Measurements from ENCODE around the gene IREB2.
"Not testable (repeated sequence)": the region's sequence is repeated elsewhere in the genome, so short reads cannot be mapped to it uniquely, and the experiment has no call there.

The IREB2 gene

GRCh38 chr15:78539464-78540140 lies 101.6 kb downstream of the IREB2 start:
- not testable (repeated sequence) for DNase-seq; H2BK12ac ChIP-seq (ENCODE audit: low read length in 2 of 2); H4K91ac ChIP-seq (ENCODE audit: low read length); H2BK5ac ChIP-seq (ENCODE audit: low read depth, low read length, poor library complexity, severe bottlenecking); H3K27me3 ChIP-seq (ENCODE audit: control insufficient read depth in 1 of 2, insufficient read depth in 1 of 2, low read length in 2 of 2); H2BK15ac ChIP-seq (ENCODE audit: low read depth, poor library complexity, severe bottlenecking); H3K4me1 ChIP-seq (ENCODE audit: control insufficient read depth, insufficient read depth, low read depth, low read length); H3K9me3 ChIP-seq (ENCODE audit: control insufficient read depth, low read length); H2BK120ac ChIP-seq (ENCODE audit: low read depth, low read length); H3K23ac ChIP-seq (ENCODE audit: low read length in 2 of 2); H2AK5ac ChIP-seq (ENCODE audit: low read length, severe bottlenecking); H4K8ac ChIP-seq (ENCODE audit: low read length)
- peak overlapping the region; percentile 54 to 92 for H3K4ac ChIP-seq (ENCODE audit: low read depth in 1 of 2, low read length in 2 of 2)
- H3K14ac ChIP-seq (ENCODE audit: low read length in 2 of 2): peak overlapping the region in 1 of 2 experiments; percentile 98
- H3K18ac ChIP-seq (ENCODE audit: low read depth in 1 of 2, low read length in 2 of 2): peak overlapping the region; percentile 15 to 96
- H3K79me1 ChIP-seq (replicated peaks; ENCODE audit: low read length, poor library complexity, severe bottlenecking): peaks cover 10% of the 10 kb centered on the region
- H3K4me2 ChIP-seq (ENCODE audit: low read length, poor library complexity, severe bottlenecking): peak overlapping the region; percentile 96
- peak overlapping the region; percentile 95 for H2AFZ ChIP-seq (ENCODE audit: low read depth, low read length)
- 97% methylated on average over 17 of the region's 18 CpGs for WGBS
- H3K27ac ChIP-seq (ENCODE audit: low read length, poor library complexity, severe bottlenecking): peak overlapping the region; percentile 14
- peak overlapping the region; percentile 98 for H3K9ac ChIP-seq (ENCODE audit: low read length)
- peak overlapping the region in 1 of 2 experiments; percentile 97 for H3K4me3 ChIP-seq (ENCODE audit: insufficient read depth in 1 of 2, low read depth in 1 of 2, low read length in 2 of 2)
- H3K36me3 ChIP-seq (ENCODE audit: control insufficient read depth in 1 of 2, insufficient read depth in 2 of 2, low read depth in 1 of 2, low read length in 2 of 2): peaks cover 7 to 29% of the 10 kb centered on the region in 2 experiments

- peaks cover 7 to 36% of the 10 kb centered on the region in 2 experiments for H3K36me3 ChIP-seq (ENCODE audit: control insufficient read depth in 1 of 2, insufficient read depth in 2 of 2, low read depth in 1 of 2, low read length in 2 of 2)
- peak within 1 kb of the TSS; percentile 96 for H3K4me2 ChIP-seq (ENCODE audit: low read length, poor library complexity, severe bottlenecking)
- H3K27ac ChIP-seq (ENCODE audit: low read length, poor library complexity, severe bottlenecking): peak within 1 kb of the TSS; percentile 98
- H2BK12ac ChIP-seq (ENCODE audit: low read length in 2 of 2): no peak within 1 kb of the TSS
- WGBS: under 1% methylated on average over 48 of the region's 56 CpGs
- peak within 1 kb of the TSS; percentile 5 for H4K91ac ChIP-seq (ENCODE audit: low read length)
- peak within 1 kb of the TSS in 1 of 2 experiments; percentile 94 for H3K23ac ChIP-seq (ENCODE audit: low read length in 2 of 2)
- H4K8ac ChIP-seq (ENCODE audit: low read length): peak within 1 kb of the TSS; percentile 92
- peak; percentile 90 for DNase-seq
- H3K4me1 ChIP-seq (ENCODE audit: control insufficient read depth, insufficient read depth, low read depth, low read length): peaks cover 3% of the 10 kb centered on the region
- H2AK5ac ChIP-seq (ENCODE audit: low read length, severe bottlenecking): peak within 1 kb of the TSS; percentile 24
- H3K14ac ChIP-seq (ENCODE audit: low read length in 2 of 2): peak within 1 kb of the TSS in 1 of 2 experiments; percentile 98
- peaks cover 10% of the 10 kb centered on the region for H3K79me1 ChIP-seq (replicated peaks; ENCODE audit: low read length, poor library complexity, severe bottlenecking)
- no peaks in the 10 kb centered on the region for H3K27me3 ChIP-seq (ENCODE audit: control insufficient read depth in 1 of 2, insufficient read depth in 1 of 2, low read length in 2 of 2)
- H2BK5ac ChIP-seq (ENCODE audit: low read depth, low read length, poor library complexity, severe bottlenecking): peak within 1 kb of the TSS; percentile 96
- peak within 1 kb of the TSS; percentile 67 to 96 for H3K18ac ChIP-seq (ENCODE audit: low read depth in 1 of 2, low read length in 2 of 2)
- H3K4me3 ChIP-seq (ENCODE audit: insufficient read depth in 1 of 2, low read depth in 1 of 2, low read length in 2 of 2): peak within 1 kb of the TSS; percentile 90 to 97
- no peaks in the 10 kb centered on the region for H3K9me3 ChIP-seq (ENCODE audit: control insufficient read depth, low read length)
- H3K9ac ChIP-seq (ENCODE audit: low read length): peak within 1 kb of the TSS; percentile 98
- H2AFZ ChIP-seq (ENCODE audit: low read depth, low read length): peak within 1 kb of the TSS; percentile 95
- H2BK120ac ChIP-seq (ENCODE audit: low read depth, low read length): peak within 1 kb of the TSS; percentile 74
- H2BK15ac ChIP-seq (ENCODE audit: low read depth, poor library complexity, severe bottlenecking): peak within 1 kb of the TSS; percentile 99
- H3K4ac ChIP-seq (ENCODE audit: low read depth in 1 of 2, low read length in 2 of 2): peak within 1 kb of the TSS; percentile 61 to 95
These were observed 102.3 kb downstream of the IREB2 start, which contains the start of gene PSMA4 for GRCh38 chr15:78540141-78540870. PSMA4 (plus strand) TSS chr15:78540444; CDS start chr15:78541928, 1,484 bp downstream.

- Histone ChIP-seq H3K23ac (ENCODE audit: low read length in 2 of 2) (peak overlapping the region in 1 of 2 experiments; percentile 52), H3K4me1 (ENCODE audit: control insufficient read depth, insufficient read depth, low read depth, low read length) (peaks cover 3% of the 10 kb centered on the region), H3K27ac (ENCODE audit: low read length, poor library complexity, severe bottlenecking) (peak overlapping the region; percentile 63), H3K4me3 (ENCODE audit: insufficient read depth in 1 of 2, low read depth in 1 of 2, low read length in 2 of 2) (peak overlapping the region; percentile 90 to 97), H2BK12ac (ENCODE audit: low read length in 2 of 2) (no peak overlapping the region), H3K79me1 (replicated peaks; ENCODE audit: low read length, poor library complexity, severe bottlenecking) (peaks cover 11% of the 10 kb centered on the region), H3K4ac (ENCODE audit: low read depth in 1 of 2, low read length in 2 of 2) (peak overlapping the region in 1 of 2 experiments; percentile 84), H3K36me3 (ENCODE audit: control insufficient read depth in 1 of 2, insufficient read depth in 2 of 2, low read depth in 1 of 2, low read length in 2 of 2) (peaks cover 10 to 44% of the 10 kb centered on the region in 2 experiments), H2BK120ac (ENCODE audit: low read depth, low read length) (peak overlapping the region; percentile 74), H2AFZ (ENCODE audit: low read depth, low read length) (peak overlapping the region; percentile 63), H2AK5ac (ENCODE audit: low read length, severe bottlenecking) (peak overlapping the region; percentile 24), H4K8ac (ENCODE audit: low read length) (peak overlapping the region; percentile 92), H3K9ac (ENCODE audit: low read length) (peak overlapping the region; percentile 98), H4K91ac (ENCODE audit: low read length) (no peak overlapping the region), H3K14ac (ENCODE audit: low read length in 2 of 2) (peak overlapping the region in 1 of 2 experiments; percentile 95), H2BK15ac (ENCODE audit: low read depth, poor library complexity, severe bottlenecking) (no peak overlapping the region), H3K18ac (ENCODE audit: low read depth in 1 of 2, low read length in 2 of 2) (peak overlapping the region; percentile 67 to 87), H3K9me3 (ENCODE audit: control insufficient read depth, low read length) (no peaks in the 10 kb centered on the region), H3K27me3 (ENCODE audit: control insufficient read depth in 1 of 2, insufficient read depth in 1 of 2, low read length in 2 of 2) (no peaks in the 10 kb centered on the region), H3K4me2 (ENCODE audit: low read length, poor library complexity, severe bottlenecking) (peak overlapping the region; percentile 96), H2BK5ac (ENCODE audit: low read depth, low read length, poor library complexity, severe bottlenecking) (no peak overlapping the region)
- WGBS: 12% methylated on average over 16 of the region's 17 CpGs
- DNase-seq: peak; percentile 57
These were observed 103.1 kb downstream of the IREB2 start for GRCh38 chr15:78540871-78541743.
